GM23338 (cell line): Measurements from ENCODE around the gene TRDN.

Experiments
- CTCF ChIP-seq, 2 experiments: fragments of 200-600 bp in 1 of 2; sonication (generic) in 1 of 2; conservative IDR thresholded peaks; 2 replicates each; pipeline versions ENCODE4 v1.5.1 to v1.6.1; 2016 to 2017; ENCODE audit warnings: antibody characterized with exemption in 2 of 2, low read depth in 2 of 2, mild to moderate bottlenecking in 2 of 2, moderate library complexity in 1 of 2
- EZH2 ChIP-seq: fragments of 200-600 bp; sonication (generic); IDR thresholded peaks from one replicate; pipeline ENCODE4 v1.8.0; 2017; ENCODE audit warnings: antibody characterized with exemption, mild to moderate bottlenecking, low read depth; ENCODE audit not compliant: unreplicated experiment
- EZH2phosphoT487 ChIP-seq: fragments of 200-600 bp; sonication (generic); IDR thresholded peaks from one replicate; pipeline ENCODE4 v1.8.1; 2018; ENCODE audit warnings: antibody characterized with exemption; ENCODE audit not compliant: unreplicated experiment
- POLR2AphosphoS5 ChIP-seq: IDR thresholded peaks from 2 replicates; pipeline ENCODE4 v1.6.1; 2016; ENCODE audit warnings: antibody characterized with exemption, low read depth
- REST ChIP-seq: IDR thresholded peaks from one replicate; pipeline ENCODE4 v1.6.1; 2018; ENCODE audit warnings: antibody characterized with exemption; ENCODE audit not compliant: unreplicated experiment

GRCh38 chr6:123588546-123588895, 48.2 kb downstream of the TRDN start:
- TF ChIP-seq CTCF (conservative IDR thresholded peaks at IDR 0.05; ENCODE audit: low read depth in 2 of 2) (no peak), EZH2 (no peak), EZH2phosphoT487 (no peak), REST (no peak), POLR2AphosphoS5 (no peak)
